ENCODE results near the gene TAT.

DNA sequence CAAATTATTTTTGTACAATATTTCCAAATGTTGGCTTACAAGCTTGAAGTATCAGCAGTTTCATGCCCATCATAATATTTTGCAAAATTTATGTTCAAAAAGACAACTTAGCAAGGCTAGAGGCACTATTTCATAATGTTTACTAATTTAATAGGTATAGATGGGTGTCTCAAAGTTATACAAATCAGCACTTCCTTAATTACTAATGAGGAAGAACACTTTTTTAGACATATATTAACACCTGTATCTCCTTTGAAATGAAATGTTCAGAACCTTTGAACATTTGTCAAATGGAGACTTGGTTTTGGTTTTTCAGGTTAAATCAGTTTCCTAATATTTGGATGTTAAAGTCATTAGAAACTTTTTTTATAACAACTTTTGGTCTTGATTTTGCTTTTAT lies 2.2 kb downstream of the TAT start:
- TF ChIP-seq POLR2A (IDR thresholded peaks at IDR 0.05) (no peak), CTCF (IDR thresholded peaks at IDR 0.05) (no peak)
